GM06990 (cell line): ENCODE results near the gene CST2.
"Not testable (repeated sequence)": the region's sequence is repeated elsewhere in the genome, so short reads cannot be mapped to it uniquely, and the experiment has no call there.

Source experiments
- DNase-seq: peaks from one replicate; pipeline ENCODE4 v3.0.0-alpha.2; 2011; ENCODE audit not compliant: insufficient read length; ENCODE audit errors: extremely low read depth
- H3K27me3 ChIP-seq: replicated peaks from 2 replicates; pipeline ENCODE4 v1.6.0; 2011; ENCODE audit warnings: low read length; ENCODE audit not compliant: control insufficient read depth, insufficient read depth
- H3K36me3 ChIP-seq: 2 replicates; pipeline ENCODE4 v1.5.1; 2011; ENCODE audit warnings: low read length; ENCODE audit not compliant: control insufficient read depth, insufficient read depth
- H3K4me3 ChIP-seq: replicated peaks from 2 replicates; pipeline ENCODE4 v1.5.1; 2011; ENCODE audit warnings: low read depth, mild to moderate bottlenecking, control low read depth, low read length
- CTCF ChIP-seq: IDR thresholded peaks from 2 replicates; pipeline ENCODE4 v1.5.1; 2011; ENCODE audit warnings: low read length, control low read depth, mild to moderate bottlenecking, inconsistent platforms; ENCODE audit not compliant: insufficient read depth, poor library complexity, severe bottlenecking

CST2 gene

GRCh38 chr20:23799216-23799847, 27.2 kb downstream of the CST2 start:
- peak; percentile 59 for TF ChIP-seq CTCF
- H3K27me3 ChIP-seq, H3K4me3 ChIP-seq, DNase-seq, H3K36me3 ChIP-seq: not testable (repeated sequence)

- no peak for TF ChIP-seq CTCF
- H3K4me3 ChIP-seq: no peak overlapping the region
- no peaks in the 10 kb centered on the region for H3K36me3 ChIP-seq
- H3K27me3 ChIP-seq: no peaks in the 10 kb centered on the region
- DNase-seq: no peak
Observed at GRCh38 chr20:23795526-23795925, 31.0 kb downstream of the CST2 start.

- no peak for TF ChIP-seq CTCF
- H3K27me3 ChIP-seq: no peaks in the 10 kb centered on the region
- H3K36me3 ChIP-seq: no peaks in the 10 kb centered on the region
- no peak overlapping the region for H3K4me3 ChIP-seq
- DNase-seq: no peak
Observed at GRCh38 chr20:23794841-23795240, 31.7 kb downstream of the CST2 start.

GRCh38 chr20:23794065-23794464, 32.5 kb downstream of the CST2 start:
- DNase-seq: no peak
- H3K27me3 ChIP-seq: no peaks in the 10 kb centered on the region
- no peak for TF ChIP-seq CTCF
- H3K4me3 ChIP-seq: no peak overlapping the region
- H3K36me3 ChIP-seq: no peaks in the 10 kb centered on the region

GRCh38 chr20:23783447-23783846, 43.1 kb downstream of the CST2 start:
- DNase-seq: no peak
- TF ChIP-seq CTCF: no peak
- Histone ChIP-seq H3K4me3 (no peak overlapping the region), H3K36me3 (no peaks in the 10 kb centered on the region), H3K27me3 (no peaks in the 10 kb centered on the region)
